Thoracic aorta (tissue), 2 donors: ENCODE data around the gene CDC42BPB. TPM values are rescaled to one million over a fixed set of nuclear protein-coding genes. Genes with fewer than 3 reads are reported as not detected.

ENCODE experiments used
- ATAC-seq: fragments of 150-250 bp; one replicate; pipeline ENCODE4 v1.8.0; 2017; ENCODE audit warnings: low read depth; ENCODE audit not compliant: insufficient number of reproducible peaks, low FRiP score
- DNase-seq: peaks from one replicate; pipeline ENCODE4 v3.0.0-alpha.2; 2020; ENCODE audit warnings: low spot score
- H3K27ac ChIP-seq, 2 donors: fragments of 200-600 bp; sonication (generic); 1 replicate in 1 of 2; 2 replicates in 1 of 2; pipeline ENCODE4 v1.5.1; 2016; ENCODE audit warnings: mild to moderate bottlenecking in 2 of 2, moderate library complexity in 2 of 2
- H3K27me3 ChIP-seq: fragments of 200-600 bp; sonication (generic); replicated peaks from 2 replicates; pipeline ENCODE4 v1.6.0; 2016; ENCODE audit warnings: mild to moderate bottlenecking; ENCODE audit not compliant: insufficient read depth
- H3K36me3 ChIP-seq: fragments of 200-600 bp; sonication (generic); one replicate; pipeline ENCODE4 v1.5.1; 2016
- H3K4me1 ChIP-seq, 2 donors: fragments of 200-600 bp; sonication (generic); 1 replicate in 1 of 2; 2 replicates in 1 of 2; pipeline versions ENCODE4 v1.5.1 to v1.6.0; 2016; ENCODE audit warnings: low read depth in 2 of 2, mild to moderate bottlenecking in 1 of 2; ENCODE audit not compliant: control insufficient read depth in 1 of 2
- H3K4me3 ChIP-seq: fragments of 200-600 bp; sonication (generic); 2 replicates; pipeline ENCODE4 v1.5.1; 2016; ENCODE audit warnings: mild to moderate bottlenecking
- H3K9me3 ChIP-seq: fragments of 200-600 bp; sonication (generic); 2 replicates; pipeline ENCODE4 v1.5.1; 2016
- total RNA-seq, 2 donors: library from RNA; depleted of rRNA; stranded (reverse); fragments of >200 nt; gene quantifications; one replicate each; pipeline versions ENCODE4 v1.1.0 to v1.2.3, GENCODE V29; 2016
- TF ChIP-seq, protein P1 (sequence below): fragments of 200-600 bp; sonication (generic); IDR thresholded peaks from one replicate; pipeline ENCODE4 v1.5.1; 2019; ENCODE audit warnings: antibody characterized with exemption

CDC42BPB gene
- total RNA-seq, 2 donors from 2014 or later, result 121 to 133 TPM

DNA sequence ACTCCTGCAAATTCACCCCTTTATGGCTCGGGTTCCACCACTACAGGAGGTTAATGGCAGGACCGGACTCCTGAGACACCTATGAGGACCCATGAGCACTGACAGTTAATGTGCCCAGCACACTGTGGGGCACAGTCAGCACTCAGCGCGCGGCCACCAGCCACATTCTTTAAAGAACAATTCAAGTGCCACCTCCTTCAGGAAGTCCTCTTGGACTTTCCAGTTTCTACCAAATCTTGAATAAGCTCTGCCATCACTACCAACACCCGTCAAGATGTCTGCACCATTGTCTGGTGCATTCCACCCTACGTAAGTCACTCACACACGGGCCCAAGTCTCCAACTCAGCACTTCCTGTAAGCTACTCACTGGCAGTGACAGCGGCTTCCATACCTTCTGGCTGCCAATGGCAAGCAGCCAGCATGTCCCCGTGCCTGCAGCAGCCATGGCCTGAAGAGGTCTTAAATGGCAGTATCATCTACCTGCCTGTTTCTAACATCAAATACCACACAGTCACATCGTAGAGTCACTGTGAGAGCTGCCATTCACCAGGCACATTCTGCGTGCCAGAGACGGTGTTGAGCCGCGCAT, 48.5 kb downstream of the CDC42BPB start:
- Histone ChIP-seq H3K36me3 (no peaks in the 10 kb centered on the region), H3K4me3 (no peak overlapping the region)
- ATAC-seq, result no peak

DNA sequence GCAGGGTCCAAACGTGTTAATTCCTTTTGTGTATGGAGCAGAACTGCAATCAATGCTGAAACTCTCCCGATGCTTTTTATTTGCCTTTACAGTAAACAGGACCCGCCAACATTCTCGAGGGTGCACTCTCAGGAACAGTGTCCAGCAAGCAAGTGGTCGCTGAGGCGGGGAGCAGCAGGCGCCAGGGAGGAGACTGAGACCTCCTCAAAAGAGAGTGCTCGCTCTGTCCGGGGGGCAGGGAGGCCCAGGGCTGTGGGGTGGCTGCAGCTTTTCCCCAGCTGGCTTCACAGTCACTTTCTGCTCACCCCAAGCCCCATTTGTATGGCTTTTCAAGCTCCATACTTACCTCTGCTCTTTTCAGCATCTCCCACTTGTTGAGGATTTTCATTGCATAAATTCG, 49.2 kb downstream of the CDC42BPB start:
- Histone ChIP-seq H3K4me1 (peaks cover 7 to 20% of the 10 kb centered on the region in 2 donors), H3K36me3 (peaks cover 3% of the 10 kb centered on the region), H3K4me3 (no peak overlapping the region), H3K9me3 (no peaks in the 10 kb centered on the region), H3K27ac (no peak overlapping the region), H3K27me3 (no peaks in the 10 kb centered on the region)
- TF ChIP-seq, protein P1, sequence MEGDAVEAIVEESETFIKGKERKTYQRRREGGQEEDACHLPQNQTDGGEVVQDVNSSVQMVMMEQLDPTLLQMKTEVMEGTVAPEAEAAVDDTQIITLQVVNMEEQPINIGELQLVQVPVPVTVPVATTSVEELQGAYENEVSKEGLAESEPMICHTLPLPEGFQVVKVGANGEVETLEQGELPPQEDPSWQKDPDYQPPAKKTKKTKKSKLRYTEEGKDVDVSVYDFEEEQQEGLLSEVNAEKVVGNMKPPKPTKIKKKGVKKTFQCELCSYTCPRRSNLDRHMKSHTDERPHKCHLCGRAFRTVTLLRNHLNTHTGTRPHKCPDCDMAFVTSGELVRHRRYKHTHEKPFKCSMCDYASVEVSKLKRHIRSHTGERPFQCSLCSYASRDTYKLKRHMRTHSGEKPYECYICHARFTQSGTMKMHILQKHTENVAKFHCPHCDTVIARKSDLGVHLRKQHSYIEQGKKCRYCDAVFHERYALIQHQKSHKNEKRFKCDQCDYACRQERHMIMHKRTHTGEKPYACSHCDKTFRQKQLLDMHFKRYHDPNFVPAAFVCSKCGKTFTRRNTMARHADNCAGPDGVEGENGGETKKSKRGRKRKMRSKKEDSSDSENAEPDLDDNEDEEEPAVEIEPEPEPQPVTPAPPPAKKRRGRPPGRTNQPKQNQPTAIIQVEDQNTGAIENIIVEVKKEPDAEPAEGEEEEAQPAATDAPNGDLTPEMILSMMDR, result no peak
- DNase-seq, result no peak
- ATAC-seq, result no peak

More for the DNA sequence above, 48.5 kb downstream of the CDC42BPB start:
- no peaks in the 10 kb centered on the region for H3K9me3 ChIP-seq
- no peak overlapping the region for H3K27ac ChIP-seq
- TF ChIP-seq, protein P1, result no peak
- no peak for DNase-seq
- no peaks in the 10 kb centered on the region for H3K27me3 ChIP-seq
- peaks cover 7 to 20% of the 10 kb centered on the region in 2 donors for H3K4me1 ChIP-seq

DNA sequence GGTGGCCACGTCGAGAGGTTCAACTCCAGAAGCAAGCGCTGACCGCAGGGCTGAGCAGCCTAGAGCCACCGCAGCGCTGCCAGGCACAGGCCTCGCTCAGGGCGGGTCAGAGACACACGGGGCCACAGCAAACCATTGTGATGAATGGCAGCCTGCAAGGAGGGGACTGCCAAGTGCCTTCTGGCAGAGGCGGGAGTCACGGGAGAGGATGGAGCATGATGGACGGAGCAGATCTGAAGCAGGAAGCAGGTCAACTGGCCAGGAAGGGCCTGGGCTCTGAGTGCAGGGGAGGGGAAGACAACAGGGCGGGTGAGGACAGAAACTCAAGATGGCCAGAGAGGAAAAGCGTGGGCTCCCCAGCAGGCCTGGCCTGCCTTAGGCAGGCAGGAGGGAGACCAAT, 49.8 kb downstream of the CDC42BPB start:
- H3K4me1 ChIP-seq, result peaks cover 7 to 20% of the 10 kb centered on the region in 2 donors
- TF ChIP-seq, protein P1, result no peak
- H3K27ac ChIP-seq, result no peak overlapping the region
- peaks cover 9% of the 10 kb centered on the region for H3K36me3 ChIP-seq
- no peaks in the 10 kb centered on the region for H3K27me3 ChIP-seq
- DNase-seq (no peak), ATAC-seq (no peak)
- H3K9me3 ChIP-seq, result no peaks in the 10 kb centered on the region
- no peak overlapping the region for H3K4me3 ChIP-seq

DNA sequence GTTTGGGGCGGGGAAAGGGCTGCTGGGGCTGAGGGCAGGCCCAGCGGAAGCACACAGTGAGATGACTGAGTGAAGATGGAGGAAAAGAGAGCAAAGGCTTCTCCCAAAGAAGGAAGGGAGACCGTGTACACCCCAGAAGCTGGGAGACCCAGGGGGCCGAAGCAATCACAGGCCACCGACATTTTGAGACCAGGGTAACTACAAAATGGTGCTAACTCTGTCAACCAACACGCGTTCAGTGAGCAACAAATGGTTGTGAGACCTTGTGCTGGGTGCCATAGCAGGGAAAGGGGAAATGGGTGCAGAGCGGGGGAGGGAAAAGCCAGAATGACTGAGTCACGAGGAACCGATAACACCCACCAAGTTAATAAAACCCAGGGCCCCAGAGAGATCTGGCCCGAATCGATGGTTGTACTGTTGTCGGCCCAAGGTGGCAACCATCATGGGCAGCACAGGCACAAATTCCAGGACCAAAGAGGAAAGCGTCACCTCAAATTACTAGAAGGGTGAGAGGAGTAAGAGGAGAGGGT, 50.3 kb downstream of the CDC42BPB start:
- Histone ChIP-seq H3K36me3 (peaks cover 10% of the 10 kb centered on the region), H3K4me1 (peaks cover 7 to 20% of the 10 kb centered on the region in 2 donors), H3K27ac (no peak overlapping the region), H3K27me3 (no peaks in the 10 kb centered on the region), H3K4me3 (no peak overlapping the region), H3K9me3 (no peaks in the 10 kb centered on the region)
- TF ChIP-seq, protein P1, result no peak
- DNase-seq (no peak), ATAC-seq (no peak)

DNA sequence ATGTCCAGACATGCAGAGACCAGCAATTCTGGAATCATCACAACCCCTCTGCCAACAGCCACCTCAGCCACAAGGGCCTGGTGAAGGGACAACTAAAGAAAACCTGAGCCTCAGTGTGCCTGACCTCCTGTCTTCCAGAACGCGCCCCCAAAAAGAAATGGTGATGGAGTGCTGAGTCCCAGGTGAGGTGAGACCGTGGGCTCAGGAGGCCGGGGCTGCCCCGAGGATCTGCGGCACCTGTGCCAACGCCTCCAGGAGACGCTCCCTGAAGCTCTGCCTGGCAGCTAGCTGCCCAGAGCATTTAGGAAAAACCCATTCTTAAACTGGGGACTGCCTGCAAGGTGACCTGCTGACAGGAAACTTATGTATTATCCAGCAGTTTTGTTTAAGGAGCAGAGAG, 51.2 kb downstream of the CDC42BPB start:
- Histone ChIP-seq H3K9me3 (no peaks in the 10 kb centered on the region), H3K36me3 (peaks cover 17% of the 10 kb centered on the region), H3K4me1 (peaks cover 7 to 20% of the 10 kb centered on the region in 2 donors), H3K4me3 (no peak overlapping the region), H3K27ac (no peak overlapping the region), H3K27me3 (no peaks in the 10 kb centered on the region)
- no peak for DNase-seq
- TF ChIP-seq, protein P1, result no peak
- no peak for ATAC-seq
